Endodermal cell (in vitro differentiated cells): ENCODE data around the gene ZBTB34. TPM values are rescaled to one million over a fixed set of nuclear protein-coding genes. Genes with fewer than 3 reads are reported as not detected.

ENCODE experiments used
- DNase-seq: peaks from one replicate; pipeline ENCODE4 v3.0.0-alpha.2; 2017
- H3K27ac ChIP-seq: 2 replicates; pipeline ENCODE4 v1.5.1; 2013; ENCODE audit warnings: mild to moderate bottlenecking, low read depth, low read length, moderate library complexity
- H3K27me3 ChIP-seq: 2 replicates; pipeline ENCODE4 v1.6.1; 2013; ENCODE audit warnings: mild to moderate bottlenecking, low read length, moderate library complexity; ENCODE audit not compliant: insufficient read depth, control insufficient read depth, poor library complexity, severe bottlenecking
- H3K36me3 ChIP-seq: 2 replicates; pipeline ENCODE4 v1.7.0; 2013; ENCODE audit warnings: mild to moderate bottlenecking, low read length, moderate library complexity; ENCODE audit not compliant: control insufficient read depth, insufficient read depth
- H3K4me1 ChIP-seq: one replicate; pipeline ENCODE4 v1.7.0; 2013; ENCODE audit warnings: low read length; ENCODE audit not compliant: control insufficient read depth, insufficient read depth
- H3K4me3 ChIP-seq: 2 replicates; pipeline ENCODE4 v1.5.1; 2013; ENCODE audit warnings: mild to moderate bottlenecking, low read length, moderate library complexity
- H3K9ac ChIP-seq: 2 replicates; pipeline ENCODE4 v1.6.1; 2013; ENCODE audit warnings: mild to moderate bottlenecking, low read length, moderate library complexity; ENCODE audit not compliant: poor library complexity, severe bottlenecking; ENCODE audit errors: extremely low read depth
- H3K9me3 ChIP-seq: 2 replicates; pipeline ENCODE4 v1.6.1; 2013; ENCODE audit warnings: mild to moderate bottlenecking, low read length, moderate library complexity; ENCODE audit not compliant: control insufficient read depth
- H3K27ac Mint-ChIP-seq: 2 replicates; pipeline ENCODE4 v1.8.0; 2020; ENCODE audit warnings: mixed read lengths
- H3K27me3 Mint-ChIP-seq: 2 replicates; pipeline ENCODE4 v1.8.0; 2021; ENCODE audit warnings: mild to moderate bottlenecking, mixed read lengths; ENCODE audit not compliant: insufficient read depth
- H3K36me3 Mint-ChIP-seq: 2 replicates; pipeline ENCODE4 v1.8.0; 2020; ENCODE audit warnings: low read depth, mixed read lengths
- H3K4me1 Mint-ChIP-seq: 2 replicates; pipeline ENCODE4 v1.8.0; 2020; ENCODE audit warnings: mixed read lengths
- H3K4me3 Mint-ChIP-seq: 2 replicates; pipeline ENCODE4 v1.8.0; 2020; ENCODE audit warnings: mild to moderate bottlenecking, moderate library complexity, mixed read lengths
- H3K9me3 Mint-ChIP-seq: 2 replicates; pipeline ENCODE4 v1.8.0; 2020; ENCODE audit warnings: mild to moderate bottlenecking, mixed read lengths
- CTCF ChIP-seq: fragments of 200-600 bp; sonication (generic); conservative IDR thresholded peaks from 2 replicates; pipeline ENCODE4 v1.5.0; 2021; ENCODE audit warnings: antibody characterized with exemption, mild to moderate bottlenecking
- WGBS, 2 experiments: methylation state at CpG; one replicate each; pipeline versions ENCODE4 v1.1.5 to v1.1.7; 2013; ENCODE audit warnings: missing lambda C conversion rate in 2 of 2, mixed read lengths in 1 of 2; ENCODE audit not compliant: insufficient coverage in 1 of 2, insufficient read length in 1 of 2; 5-methylcytosine and 5-hydroxymethylcytosine counted together
- total RNA-seq, 2 donors: library from RNA; stranded (reverse); fragmentation: NEBNext Ultra II Directional in 1 of 2; extraction: Animal tissue kit (Norgen Biotek cat#: 25700) in 1 of 2; gene quantifications; 2 replicates in 1 of 2; 3 replicates in 1 of 2; pipeline ENCODE4 v1.2.1, GENCODE V29; 2021

ZBTB34 gene
- total RNA-seq, 2 donors from 2014 or later = 19.7 to 24.9 TPM

- Histone ChIP-seq H3K36me3 (peaks cover 46% of the 10 kb centered on the region), H3K4me1 (peaks cover 7% of the 10 kb centered on the region), H3K27ac (no peak overlapping the region), H3K9me3 (no peaks in the 10 kb centered on the region), H3K27me3 (no peaks in the 10 kb centered on the region), H3K9ac (no peak overlapping the region), H3K4me3 (no peak overlapping the region)
- no peak for TF ChIP-seq CTCF
- H3K27ac Mint-ChIP-seq = no peak overlapping the region
- H3K36me3 Mint-ChIP-seq = peaks cover 32% of the 10 kb centered on the region
- 93 to 98% methylated on average over 4 to 6 of the region's 6 CpGs for WGBS, 2 experiments
- no peaks in the 10 kb centered on the region for H3K27me3 Mint-ChIP-seq
- H3K9me3 Mint-ChIP-seq = peaks cover 3% of the 10 kb centered on the region
- no peak for DNase-seq
- no peak overlapping the region for H3K4me3 Mint-ChIP-seq
- peaks cover 27% of the 10 kb centered on the region for H3K4me1 Mint-ChIP-seq
These were observed 20.5 kb downstream of the ZBTB34 start for GRCh38 chr9:126880947-126881332.

GRCh38 chr9:126882746-126883145 lies 22.3 kb downstream of the ZBTB34 start:
- peaks cover 11% of the 10 kb centered on the region for H3K4me1 ChIP-seq
- no peak overlapping the region for H3K4me3 ChIP-seq
- Mint-ChIP-seq H3K4me3 (no peak overlapping the region), H3K27me3 (no peaks in the 10 kb centered on the region), H3K4me1 (peaks cover 32% of the 10 kb centered on the region), H3K27ac (no peak overlapping the region), H3K36me3 (peaks cover 27% of the 10 kb centered on the region), H3K9me3 (no peaks in the 10 kb centered on the region)
- no peaks in the 10 kb centered on the region for H3K9me3 ChIP-seq
- no peak overlapping the region for H3K27ac ChIP-seq
- no peak overlapping the region for H3K9ac ChIP-seq
- DNase-seq = no peak
- H3K27me3 ChIP-seq = no peaks in the 10 kb centered on the region
- TF ChIP-seq CTCF = no peak
- H3K36me3 ChIP-seq = peaks cover 46% of the 10 kb centered on the region
- WGBS, 2 experiments = 96 to 97% methylated on average over 11 of the region's 11 CpGs

- no peak for TF ChIP-seq CTCF
- H3K27ac ChIP-seq = no peak overlapping the region
- Mint-ChIP-seq H3K9me3 (no peaks in the 10 kb centered on the region), H3K36me3 (peaks cover 27% of the 10 kb centered on the region), H3K4me1 (peaks cover 32% of the 10 kb centered on the region), H3K27ac (no peak overlapping the region), H3K27me3 (no peaks in the 10 kb centered on the region), H3K4me3 (no peak overlapping the region)
- no peak overlapping the region for H3K4me3 ChIP-seq
- no peaks in the 10 kb centered on the region for H3K9me3 ChIP-seq
- peaks cover 11% of the 10 kb centered on the region for H3K4me1 ChIP-seq
- H3K27me3 ChIP-seq = no peaks in the 10 kb centered on the region
- peak; percentile 61 for DNase-seq
- WGBS, 2 experiments = 77 to 85% methylated on average over 13 to 15 of the region's 15 CpGs
- peaks cover 46% of the 10 kb centered on the region for H3K36me3 ChIP-seq
- H3K9ac ChIP-seq = no peak overlapping the region
These were observed 23.2 kb downstream of the ZBTB34 start for GRCh38 chr9:126883636-126884035.
